Type B pancreatic cell (in vitro differentiated cells): Measurements from ENCODE around the gene ZMIZ1. TPM values are rescaled to one million over a fixed set of nuclear protein-coding genes. Genes with fewer than 3 reads are reported as not detected.

Experiments used
- DNase-seq: peaks from one replicate; pipeline ENCODE4 v3.0.0; 2021; ENCODE audit warnings: mixed read lengths; ENCODE audit not compliant: unreplicated experiment; ENCODE audit errors: extremely low spot score
- H3K27ac Mint-ChIP-seq: 2 replicates; pipeline ENCODE4 v1.8.0; 2021; ENCODE audit warnings: mild to moderate bottlenecking, mixed read lengths
- H3K27me3 Mint-ChIP-seq: 2 replicates; pipeline ENCODE4 v1.8.0; 2021; ENCODE audit warnings: mixed read lengths
- H3K36me3 Mint-ChIP-seq: 2 replicates; pipeline ENCODE4 v1.8.0; 2021; ENCODE audit warnings: mixed read lengths
- H3K4me1 Mint-ChIP-seq: one replicate; pipeline ENCODE4 v1.8.0; 2021; ENCODE audit warnings: mixed read lengths; ENCODE audit not compliant: unreplicated experiment
- H3K4me3 Mint-ChIP-seq: 2 replicates; pipeline ENCODE4 v1.8.0; 2021; ENCODE audit warnings: mild to moderate bottlenecking, mixed read lengths
- H3K9me3 Mint-ChIP-seq: 2 replicates; pipeline ENCODE4 v1.8.0; 2021; ENCODE audit warnings: mixed read lengths
- CTCF ChIP-seq: fragments of 200-600 bp; sonication (generic); conservative IDR thresholded peaks from 2 replicates; pipeline ENCODE4 v1.5.0; 2021; ENCODE audit warnings: antibody characterized with exemption, mild to moderate bottlenecking
- total RNA-seq: library from RNA; stranded (reverse); gene quantifications from 2 replicates; pipeline ENCODE4 v1.2.1, GENCODE V29; 2021; ENCODE audit warnings: low replicate concordance

The ZMIZ1 gene
- total RNA-seq, 1 donor from 2014 or later: 102 TPM

- H3K9me3 Mint-ChIP-seq: no peaks in the 10 kb centered on the region
- H3K27ac Mint-ChIP-seq: no peak overlapping the region
- TF ChIP-seq CTCF: no peak
- peaks cover 14% of the 10 kb centered on the region for H3K36me3 Mint-ChIP-seq
- H3K4me1 Mint-ChIP-seq: peaks cover 51% of the 10 kb centered on the region
- no peaks in the 10 kb centered on the region for H3K27me3 Mint-ChIP-seq
- H3K4me3 Mint-ChIP-seq: no peak overlapping the region
- no peak for DNase-seq
Observed at GRCh38 chr10:79118286-79119202, 49.8 kb downstream of the ZMIZ1 start.

GRCh38 chr10:79119306-79119705 is 50.5 kb downstream of the ZMIZ1 start:
- Mint-ChIP-seq H3K36me3 (peaks cover 11% of the 10 kb centered on the region), H3K27me3 (no peaks in the 10 kb centered on the region), H3K4me1 (peaks cover 43% of the 10 kb centered on the region), H3K4me3 (no peak overlapping the region), H3K9me3 (no peaks in the 10 kb centered on the region), H3K27ac (no peak overlapping the region)
- no peak for DNase-seq
- TF ChIP-seq CTCF: no peak

GRCh38 chr10:79123547-79123963 is 54.8 kb downstream of the ZMIZ1 start:
- H3K4me1 Mint-ChIP-seq: peaks cover 19% of the 10 kb centered on the region
- H3K27ac Mint-ChIP-seq: no peak overlapping the region
- H3K27me3 Mint-ChIP-seq: no peaks in the 10 kb centered on the region
- H3K4me3 Mint-ChIP-seq: no peak overlapping the region
- H3K9me3 Mint-ChIP-seq: no peaks in the 10 kb centered on the region
- no peak for DNase-seq
- H3K36me3 Mint-ChIP-seq: peaks cover 8% of the 10 kb centered on the region
- TF ChIP-seq CTCF: no peak

- peak overlapping the region; percentile 50 for H3K27ac Mint-ChIP-seq
- H3K27me3 Mint-ChIP-seq: no peaks in the 10 kb centered on the region
- H3K9me3 Mint-ChIP-seq: no peaks in the 10 kb centered on the region
- H3K4me1 Mint-ChIP-seq: peaks cover 20% of the 10 kb centered on the region
- no peak for TF ChIP-seq CTCF
- peaks cover 8% of the 10 kb centered on the region for H3K36me3 Mint-ChIP-seq
- no peak for DNase-seq
- no peak overlapping the region for H3K4me3 Mint-ChIP-seq
Observed at GRCh38 chr10:79124066-79124465, 55.3 kb downstream of the ZMIZ1 start.

GRCh38 chr10:79125092-79125491 is 56.3 kb downstream of the ZMIZ1 start:
- Mint-ChIP-seq H3K36me3 (peaks cover 6% of the 10 kb centered on the region), H3K4me3 (no peak overlapping the region), H3K4me1 (peaks cover 23% of the 10 kb centered on the region), H3K9me3 (no peaks in the 10 kb centered on the region), H3K27me3 (no peaks in the 10 kb centered on the region), H3K27ac (no peak overlapping the region)
- no peak for TF ChIP-seq CTCF
- DNase-seq: no peak
